GM19193 (cell line): Measurements from ENCODE around the gene TSSK6.

Experiments
- POLR2A ChIP-seq: IDR thresholded peaks from 4 replicates; pipeline ENCODE4 v1.6.1; 2011; ENCODE audit not compliant: insufficient read depth, insufficient read length; ENCODE audit errors: extremely low read depth

TSSK6 gene

DNA sequence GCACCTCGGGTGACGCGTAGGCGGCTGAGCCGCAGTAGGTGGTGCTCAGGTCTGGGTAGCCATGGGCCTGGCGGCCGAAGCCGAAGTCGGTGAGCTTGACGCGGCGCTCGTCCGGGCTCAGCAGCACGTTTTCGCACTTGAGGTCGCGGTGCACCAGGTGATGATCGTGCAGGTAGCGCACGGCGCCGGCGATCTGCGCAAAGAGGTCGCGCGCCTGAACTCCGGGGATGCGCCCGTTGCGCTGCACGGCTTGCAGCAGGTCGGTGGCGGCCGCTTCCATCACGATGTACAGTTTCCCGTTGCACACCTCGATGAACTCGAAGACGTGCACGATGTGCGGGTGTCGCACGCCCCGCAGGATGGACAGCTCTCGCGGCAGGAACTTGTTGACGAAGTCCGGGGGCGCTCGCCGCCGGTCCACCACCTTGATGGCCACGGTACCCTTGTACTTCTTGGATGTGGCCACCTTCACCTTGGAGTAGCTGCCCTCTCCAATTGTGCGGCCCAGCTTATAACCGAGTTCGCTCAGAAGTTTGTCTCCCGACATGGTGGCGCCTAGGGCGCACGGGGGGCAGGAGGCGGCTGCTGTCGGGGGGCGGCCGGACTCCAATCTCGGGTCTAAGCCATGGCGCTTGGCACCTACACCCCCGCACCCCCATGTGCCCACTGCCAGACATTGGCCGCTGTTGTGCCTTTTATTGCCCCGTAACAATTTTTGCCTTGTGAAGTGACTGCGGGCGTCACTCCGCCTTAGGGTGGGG, at the start of gene TSSK6:
Gene TSSK6, minus strand, starts transcription at position 668 of the 761 bp plus-strand sequence. Its CDS starts 121 bp downstream, at position 547.
- no peak for TF ChIP-seq POLR2A

DNA sequence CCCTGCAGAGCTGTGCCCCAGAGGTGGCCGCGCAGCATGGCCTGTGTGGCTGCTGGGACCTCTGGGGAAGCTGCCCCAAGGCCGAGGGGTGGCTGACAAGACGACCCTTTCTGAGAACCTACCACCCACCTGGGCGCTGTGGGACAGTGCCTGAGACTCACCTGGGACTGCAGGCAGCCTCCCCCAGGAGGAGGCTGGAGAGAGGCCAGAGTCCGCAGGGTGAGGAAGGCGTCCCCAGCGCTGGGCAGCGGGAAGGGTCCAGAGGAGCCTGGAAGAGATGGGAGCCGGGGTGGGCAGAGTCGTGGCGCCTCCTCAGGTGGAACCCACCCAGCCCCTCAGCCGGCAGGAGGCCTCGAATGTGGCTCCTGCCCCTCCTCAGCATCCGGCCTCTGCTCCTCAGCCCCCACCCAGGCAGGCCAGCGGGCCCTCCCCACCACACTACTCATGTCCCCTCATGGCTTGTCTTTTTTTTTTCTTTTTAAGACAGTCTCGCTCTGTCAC, 48.0 kb upstream of the TSSK6 start:
- no peak for TF ChIP-seq POLR2A

DNA sequence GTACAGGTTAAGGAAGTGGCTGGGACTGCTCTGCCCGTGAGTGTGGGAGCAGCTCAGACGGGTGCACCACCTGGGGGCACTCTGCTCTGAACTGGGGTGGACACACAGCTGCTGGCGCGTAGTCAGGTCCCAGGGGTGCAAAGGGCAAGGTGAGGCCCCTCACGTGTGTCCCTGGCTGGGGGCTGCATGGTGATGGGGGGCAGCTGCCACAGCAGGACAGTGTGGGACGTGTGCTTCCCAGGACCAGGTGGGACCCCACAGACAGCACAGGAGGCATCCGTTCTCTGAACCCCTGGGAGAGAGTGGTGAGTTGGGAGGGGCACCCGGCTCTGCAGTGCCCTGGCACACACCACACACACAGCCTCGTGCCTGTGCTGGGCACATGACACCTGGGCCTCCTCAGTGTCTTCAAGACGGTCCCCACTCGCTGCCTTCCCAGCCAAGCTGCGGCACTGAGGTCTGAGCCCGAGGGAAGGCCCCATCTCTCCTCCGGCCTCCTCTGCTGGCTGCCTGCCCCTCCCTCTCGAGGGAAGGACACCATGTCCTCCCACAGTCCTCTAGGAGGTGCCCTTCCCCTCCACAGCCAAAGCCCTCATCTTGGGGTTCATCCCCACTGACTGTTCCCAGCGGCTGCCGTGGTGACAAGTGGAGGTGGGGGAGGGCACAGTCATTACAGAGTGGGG, 47.5 kb upstream of the TSSK6 start:
- no peak for TF ChIP-seq POLR2A

DNA sequence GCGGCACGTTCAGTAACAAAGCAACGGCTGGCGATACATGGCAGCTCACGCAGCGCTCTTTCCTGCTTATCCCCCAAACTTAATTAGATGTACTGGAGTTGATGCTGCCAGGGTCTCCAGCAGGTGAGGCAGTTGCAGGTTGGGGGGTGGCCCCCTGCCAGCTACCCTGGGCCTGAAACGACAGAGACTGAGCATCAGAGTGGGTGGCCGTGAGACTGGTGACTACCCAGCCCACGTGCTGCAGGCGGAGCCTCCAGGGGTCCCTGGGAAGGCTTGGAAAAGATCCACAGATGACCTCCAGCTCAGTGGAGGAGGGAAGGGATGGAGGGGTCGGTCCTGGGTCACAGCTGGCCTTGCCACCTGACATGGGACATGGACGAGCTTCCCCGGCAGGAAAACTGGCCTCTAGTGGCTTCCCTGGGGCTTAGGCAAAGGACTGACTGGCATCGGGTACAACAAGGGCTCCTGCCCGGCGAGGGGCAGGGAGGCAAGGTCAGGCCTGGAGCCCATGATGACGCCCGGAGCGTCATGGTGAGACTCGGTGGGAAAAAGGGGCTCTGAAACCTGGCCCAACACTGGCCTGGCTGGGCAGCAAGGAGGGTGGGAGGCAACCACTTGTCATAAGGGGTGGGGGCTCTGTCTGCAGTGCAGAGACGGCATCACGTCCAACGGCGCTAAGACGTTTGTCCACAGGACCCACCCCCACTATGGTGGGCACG, 46.8 kb upstream of the TSSK6 start:
- TF ChIP-seq POLR2A, result no peak

DNA sequence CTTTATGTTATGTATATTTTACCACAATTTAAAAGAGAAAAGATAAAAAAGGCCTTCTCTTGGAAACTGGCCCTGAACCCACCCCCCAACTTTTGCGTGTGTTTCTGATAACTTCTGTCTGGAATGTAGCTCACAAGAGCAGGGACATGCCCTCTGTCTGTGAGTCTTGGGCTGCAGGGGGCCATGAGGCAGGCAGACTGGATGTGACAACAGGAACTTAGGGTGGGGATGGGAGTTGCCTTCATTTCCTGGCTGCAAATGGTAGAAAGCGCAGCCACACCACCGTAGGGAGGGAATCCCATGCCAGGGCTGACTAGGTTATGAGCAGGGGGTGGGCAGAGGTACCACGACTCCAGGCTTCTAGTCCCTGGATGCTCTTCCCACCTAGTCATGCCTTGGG, 44.6 kb upstream of the TSSK6 start:
- no peak for TF ChIP-seq POLR2A

DNA sequence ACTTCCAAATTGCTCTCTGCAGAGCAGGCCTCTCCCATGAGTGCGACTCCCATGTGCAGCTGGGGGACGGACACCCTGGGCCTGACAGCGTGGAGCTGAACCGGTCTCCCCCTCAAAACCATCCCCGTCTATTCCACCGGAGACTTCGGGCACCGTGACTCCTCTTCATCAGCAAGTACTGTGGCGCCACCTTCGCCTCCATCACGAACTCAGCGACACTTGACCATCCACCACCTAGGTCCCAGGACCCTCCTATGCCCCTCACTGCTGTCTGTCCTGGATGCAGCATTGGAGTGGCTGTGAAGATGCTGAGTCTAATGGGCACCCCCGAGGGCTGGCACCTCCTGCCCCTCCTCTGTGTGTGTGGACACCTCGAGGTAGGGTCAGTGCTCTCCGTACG, 43.3 kb upstream of the TSSK6 start:
- TF ChIP-seq POLR2A, result no peak

DNA sequence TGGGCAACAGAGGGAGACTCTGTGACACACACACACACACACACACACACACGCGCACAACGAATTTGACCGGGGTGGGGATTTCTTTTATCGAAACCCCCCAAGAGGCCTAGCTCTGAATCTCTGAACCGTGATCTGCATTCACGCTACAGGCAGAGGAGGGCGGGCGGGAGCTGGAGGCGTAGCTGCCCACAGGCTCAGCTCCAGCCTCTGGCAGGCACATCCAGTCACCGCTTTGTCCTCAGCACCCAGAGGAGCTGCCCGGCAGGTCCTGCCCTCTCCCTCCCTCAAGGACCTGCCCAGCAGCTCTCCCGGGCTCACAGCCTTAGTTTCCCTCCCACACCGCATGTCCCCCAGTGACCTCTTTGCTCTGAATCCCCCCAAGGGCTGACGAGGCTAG, 42.7 kb upstream of the TSSK6 start:
- TF ChIP-seq POLR2A, result no peak

DNA sequence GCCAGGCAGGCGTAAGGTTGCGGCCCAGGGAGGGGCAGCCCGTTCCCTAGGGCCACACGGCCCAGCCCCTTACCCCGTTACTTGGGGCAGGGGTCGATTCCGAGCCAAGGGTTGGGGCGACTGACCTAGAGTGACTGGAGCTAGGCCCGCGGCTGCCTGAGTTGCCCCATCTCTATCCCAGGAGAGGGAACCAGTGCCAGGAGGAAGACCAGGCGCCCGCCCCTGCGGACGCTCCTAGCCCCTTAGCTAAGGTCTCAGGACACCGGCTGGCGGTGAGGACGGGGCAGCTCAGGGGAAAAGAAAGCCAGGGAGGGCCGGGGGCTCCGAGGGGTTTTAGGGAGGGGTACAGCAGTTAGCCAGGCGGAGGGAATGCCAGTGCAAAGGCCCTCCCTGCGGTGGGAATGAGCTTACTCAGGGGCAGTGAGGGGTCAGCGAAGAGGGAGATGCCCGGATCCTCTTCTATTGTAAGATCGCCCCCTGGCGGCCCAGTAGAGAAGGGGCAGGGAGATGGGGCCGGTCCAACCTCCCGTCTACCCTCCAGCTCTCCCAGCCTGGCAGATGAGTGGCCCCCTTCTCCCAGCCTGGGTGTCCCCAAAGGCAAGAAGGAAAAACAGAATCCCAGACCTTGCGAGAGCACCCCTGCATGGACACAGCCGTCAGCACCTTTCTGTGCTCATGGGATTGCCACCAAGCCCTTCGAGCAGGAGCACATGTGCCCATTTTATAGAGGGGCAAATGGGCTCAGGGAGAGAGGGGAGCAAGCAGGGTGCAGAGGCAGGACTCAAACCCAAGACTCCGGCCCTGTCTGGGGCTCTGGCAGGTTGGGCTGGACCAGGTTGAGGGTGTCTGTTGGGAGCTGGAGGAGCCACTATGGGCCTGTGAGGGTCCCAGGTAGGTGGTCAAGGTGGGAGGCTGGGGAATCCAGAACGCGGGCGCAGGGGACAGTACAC, 39.0 kb upstream of the TSSK6 start:
- no peak for TF ChIP-seq POLR2A

DNA sequence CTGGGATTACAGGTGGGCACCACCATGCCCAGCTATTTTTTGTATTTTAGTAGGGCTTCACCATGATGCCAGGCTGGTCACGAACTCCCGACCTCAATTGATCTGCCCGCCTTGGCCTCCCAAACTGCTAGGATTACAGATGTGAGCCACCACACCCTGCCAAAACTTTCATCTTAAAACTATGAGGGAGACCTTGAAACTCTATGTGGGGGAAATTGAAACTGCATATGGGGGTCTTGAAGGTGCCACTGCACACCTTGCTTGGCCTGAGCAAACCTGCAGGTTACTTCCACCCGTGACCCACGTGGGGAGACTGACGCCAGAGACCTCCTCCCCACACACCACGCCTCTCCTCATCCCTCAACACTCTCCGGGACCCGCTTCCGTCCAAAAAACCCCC, 38.3 kb upstream of the TSSK6 start:
- no peak for TF ChIP-seq POLR2A

DNA sequence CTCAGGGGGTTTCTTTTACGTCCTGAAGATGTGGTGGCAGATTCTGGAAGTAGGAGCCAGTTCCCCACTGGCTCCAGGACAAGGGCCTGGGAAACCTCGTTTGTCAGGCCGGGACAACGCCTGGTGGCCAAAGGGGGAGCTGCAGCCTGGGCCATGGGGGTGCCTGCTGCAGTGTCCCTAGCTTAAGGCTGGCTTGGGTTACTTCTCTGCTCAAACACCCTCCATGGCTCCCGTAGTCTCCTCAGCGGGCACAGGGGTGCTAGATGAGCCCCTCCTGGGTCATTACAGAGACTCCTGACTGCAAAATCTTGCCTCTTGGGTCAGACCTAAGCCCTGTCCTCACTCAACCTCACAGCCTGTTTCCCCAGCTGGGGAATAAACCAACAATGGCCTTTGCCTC, 37.5 kb upstream of the TSSK6 start:
- TF ChIP-seq POLR2A, result no peak

DNA sequence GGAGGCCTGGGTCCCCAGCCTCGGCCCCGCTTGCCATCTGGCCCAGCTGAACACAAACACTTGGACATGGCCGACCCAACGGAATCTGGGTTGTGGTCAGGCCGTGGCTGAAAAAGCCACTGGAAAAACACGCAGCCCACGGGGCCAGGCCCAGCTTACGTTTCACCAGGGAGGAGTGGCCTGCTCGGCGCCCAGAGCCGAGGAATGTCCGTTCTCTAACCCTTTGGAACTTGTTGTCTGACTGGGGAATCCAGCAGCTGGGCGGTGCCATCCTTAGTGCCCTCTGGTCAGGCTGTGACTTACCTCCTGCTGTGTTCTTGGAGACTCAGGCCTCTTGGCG, 36.5 kb upstream of the TSSK6 start:
- TF ChIP-seq POLR2A, result no peak

DNA sequence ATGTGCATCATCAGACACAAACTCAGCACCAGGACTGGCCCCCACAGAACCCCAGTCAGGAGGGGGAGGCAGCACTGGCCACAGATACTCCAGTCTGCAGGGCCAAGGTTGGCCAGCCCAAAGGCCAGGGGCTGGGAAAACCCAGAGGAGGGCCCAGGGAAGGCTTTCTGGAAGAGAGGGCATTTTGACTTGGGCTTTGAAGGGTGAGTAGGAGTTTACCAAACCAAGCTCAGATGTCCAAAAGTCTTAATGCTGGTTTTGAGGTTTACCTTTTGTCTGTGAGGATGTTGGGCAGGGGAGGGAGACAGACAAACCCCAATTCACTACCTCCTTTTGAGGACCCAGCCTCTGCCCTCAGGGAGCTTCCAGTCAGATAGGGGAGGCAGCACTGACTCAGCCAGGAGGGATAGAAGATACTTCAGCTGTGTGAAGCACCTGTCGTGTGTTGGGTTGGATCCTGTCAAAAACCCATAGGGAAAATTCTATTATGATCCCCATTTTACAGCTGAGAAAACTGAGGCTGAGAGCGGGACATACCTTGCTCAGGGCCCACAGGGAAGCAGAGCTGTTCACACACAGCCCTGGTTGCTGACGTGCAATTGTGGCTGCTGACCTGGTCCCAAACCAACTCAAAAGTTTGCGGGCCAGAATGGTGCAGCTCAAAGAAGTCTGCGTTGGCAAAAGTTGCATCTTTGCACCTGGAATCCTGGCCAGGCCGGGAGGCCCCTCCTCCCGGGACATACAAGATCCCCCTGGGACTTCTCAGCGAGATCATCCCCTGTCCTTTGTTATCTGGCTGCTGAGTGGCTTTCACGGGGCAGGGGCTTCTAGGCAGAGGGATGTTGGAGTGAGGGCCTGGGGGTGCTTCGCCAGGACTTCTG, 35.9 kb upstream of the TSSK6 start:
- TF ChIP-seq POLR2A, result no peak

DNA sequence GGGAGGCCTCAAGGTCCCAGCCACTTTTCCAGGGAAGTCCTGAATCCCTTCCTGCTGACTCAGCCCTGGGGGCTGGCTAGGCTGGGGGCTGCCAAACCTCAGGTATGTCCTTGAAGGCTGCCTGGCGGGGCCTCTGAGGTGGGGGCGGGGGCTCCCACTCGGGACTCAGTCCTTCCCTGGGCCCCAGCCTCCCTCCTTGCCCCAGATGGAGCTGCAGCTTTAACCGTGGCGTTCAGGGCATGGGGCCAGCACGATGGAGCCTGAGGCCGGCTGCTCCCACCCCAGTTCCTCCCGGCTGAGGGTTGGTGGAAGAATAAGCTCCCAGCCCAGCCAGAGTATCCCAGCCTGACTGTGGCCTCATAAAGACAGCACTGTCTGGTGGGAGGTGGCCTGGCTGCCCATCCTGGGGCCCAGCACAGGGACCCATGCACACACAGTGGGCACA, 35.2 kb upstream of the TSSK6 start:
- no peak for TF ChIP-seq POLR2A
